A549 (cell line): ENCODE results near the gene ZWILCH. TPM values are rescaled to one million over a fixed set of nuclear protein-coding genes. Genes with fewer than 3 reads are reported as not detected.

Experiments used
- ATAC-seq, 2 experiments: fragments of 200-7000 bp in 1 of 2; fragments of >200 bp in 1 of 2; cut with Nextera tagmentation in 1 of 2; cut with Tn5 transposase in 1 of 2; 3 replicates each; pipeline versions ENCODE4 v1.8.0 to v1.9.1; 2018 to 2020; ENCODE audit warnings: mild to moderate bottlenecking in 1 of 2, moderate library complexity in 1 of 2
- CTCF ChIA-PET: fragments of 300-600 bp; sonication (Branson Sonifier 250); formaldehyde crosslinking; extraction: SDS; loops from one replicate; lab custom pipeline; 2021; ENCODE audit warnings: antibody characterized with exemption, inconsistent platforms; lab: Yijun Ruan, JAX
- POLR2A ChIA-PET: fragments of 350-600 bp; formaldehyde crosslinking; extraction: SDS; loops from one replicate; lab custom pipeline; 2021; ENCODE audit warnings: antibody characterized with exemption, inconsistent platforms; lab: Yijun Ruan, JAX
- DNase-seq, 2 experiments: peaks; one replicate each; pipeline versions ENCODE4 v3.0.0 to v3.0.0-alpha.2; 2011 to 2016; ENCODE audit warnings: low read depth in 1 of 2, low spot score in 1 of 2
- FAIRE-seq: peaks from 2 replicates; lab custom pipeline; 2011; peaks lifted over from hg19 to GRCh38; lab: Jason Lieb, UNC
- H3K27ac ChIP-seq, 2 experiments: fragments of >200 bp; sonication (Bioruptor Twin); formaldehyde crosslinking; 3 replicates each; pipeline ENCODE4 v1.5.1; 2016 to 2017
- H3K4me1 ChIP-seq: fragments of >200 bp; sonication (Bioruptor Twin); formaldehyde crosslinking; 3 replicates; pipeline ENCODE4 v1.6.1; 2016
- H3K4me2 ChIP-seq: fragments of >200 bp; sonication (Bioruptor Twin); formaldehyde crosslinking; 3 replicates; pipeline ENCODE4 v1.6.1; 2016
- H3K4me3 ChIP-seq: fragments of >200 bp; sonication (Bioruptor Twin); formaldehyde crosslinking; 3 replicates; pipeline ENCODE4 v1.5.1; 2016
- H3K9me3 ChIP-seq: fragments of >200 bp; sonication (Bioruptor Twin); formaldehyde crosslinking; 3 replicates; pipeline ENCODE4 v1.6.1; 2016
- CHD4 ChIP-seq: fragments of 200-600 bp; sonication (generic); IDR thresholded peaks from 2 replicates; pipeline ENCODE4 v1.6.1; 2016; ENCODE audit warnings: antibody characterized with exemption, mild to moderate bottlenecking, borderline replicate concordance
- EP300 ChIP-seq, 2 experiments: fragments of >200 bp; sonication (Bioruptor Twin); formaldehyde crosslinking; IDR thresholded peaks; 2 replicates in 1 of 2; 3 replicates in 1 of 2; pipeline ENCODE4 v1.6.1; 2016 to 2017
- ESRRA ChIP-seq: fragments of 150-350 bp; IDR thresholded peaks from 2 replicates; pipeline ENCODE4 v1.6.1; 2014; ENCODE audit warnings: mild to moderate bottlenecking, low read length, borderline replicate concordance
- FOXS1 ChIP-seq: fragments of 250-450 bp; sonication (Bioruptor Pico); IDR thresholded peaks from 2 replicates; pipeline ENCODE4 v1.5.0; 2020; ENCODE audit warnings: mild to moderate bottlenecking, moderate library complexity
- GATA3 ChIP-seq: IDR thresholded peaks from 2 replicates; pipeline ENCODE4 v1.6.1; 2012; ENCODE audit warnings: borderline replicate concordance
- HEYL ChIP-seq: fragments of 250-450 bp; sonication (Bioruptor Pico); IDR thresholded peaks from 2 replicates; pipeline ENCODE4 v1.8.0; 2021; ENCODE audit warnings: mild to moderate bottlenecking, moderate library complexity
- JUN ChIP-seq, 2 experiments: fragments of >200 bp; sonication (Bioruptor Twin); formaldehyde crosslinking; IDR thresholded peaks; 2 replicates in 1 of 2; 3 replicates in 1 of 2; pipeline ENCODE4 v1.6.1; 2016 to 2017
- KDM1A ChIP-seq: fragments of 200-600 bp; sonication (generic); IDR thresholded peaks from 2 replicates; pipeline ENCODE4 v1.6.1; 2016; ENCODE audit warnings: low read depth, mild to moderate bottlenecking
- KDM5A ChIP-seq: fragments of 200-600 bp; sonication (generic); IDR thresholded peaks from 2 replicates; pipeline ENCODE4 v1.6.1; 2016; ENCODE audit warnings: antibody characterized with exemption, mild to moderate bottlenecking
- PHF8 ChIP-seq: fragments of 200-600 bp; sonication (generic); IDR thresholded peaks from 2 replicates; pipeline ENCODE4 v1.6.1; 2016; ENCODE audit warnings: low read depth, mild to moderate bottlenecking, antibody characterized with exemption, moderate library complexity, borderline replicate concordance
- RAD21 ChIP-seq, 2 experiments: fragments of >200 bp in 1 of 2; sonication (Bioruptor Twin) in 1 of 2; formaldehyde crosslinking in 1 of 2; IDR thresholded peaks in 1 of 2; conservative IDR thresholded peaks in 1 of 2; 2 replicates in 1 of 2; 3 replicates in 1 of 2; pipeline ENCODE4 v1.6.1; 2012 to 2018; ENCODE audit warnings: inconsistent platforms in 1 of 2
- RARB ChIP-seq: fragments of 250-450 bp; sonication (Bioruptor Pico); IDR thresholded peaks from 2 replicates; pipeline ENCODE4 v1.8.0; 2021; ENCODE audit warnings: mild to moderate bottlenecking, moderate library complexity
- SMC3 ChIP-seq: fragments of >200 bp; sonication (Bioruptor Twin); formaldehyde crosslinking; IDR thresholded peaks from 3 replicates; pipeline ENCODE4 v1.6.1; 2018; ENCODE audit warnings: inconsistent platforms
- ZFP36 ChIP-seq: fragments of 450-650 bp; IDR thresholded peaks from 2 replicates; pipeline ENCODE4 v1.6.1; 2014; ENCODE audit warnings: borderline replicate concordance; ENCODE audit not compliant: partially characterized antibody
- ZNF302 ChIP-seq: fragments of 250-450 bp; sonication (Bioruptor Pico); IDR thresholded peaks from 2 replicates; pipeline ENCODE4 v1.9.0; 2021; ENCODE audit warnings: inconsistent platforms, mild to moderate bottlenecking, moderate library complexity
- WGBS: methylation state at CpG from one replicate; pipeline ENCODE4 v1.1.6; 2017; ENCODE audit errors: missing lambda C conversion rate; 5-methylcytosine and 5-hydroxymethylcytosine counted together
- polyA plus RNA-seq, 4 experiments: library from polyadenylated mRNA; depleted of rRNA in 3 of 4; stranded (reverse); fragments of >200 nt; fragmentation: RNase III in 1 of 4; extraction: RNeasy Plus Mini Kit Qiagen cat#74134 plus additional on column Dnase treatment in 1 of 4; gene quantifications; 2 replicates in 3 of 4; 3 replicates in 1 of 4; pipeline ENCODE4 v1.2.3, GENCODE V29; 2011 to 2017
- TF ChIP-seq, protein P1 (sequence below): IDR thresholded peaks from 2 replicates; pipeline ENCODE4 v1.6.1; 2012
- TF ChIP-seq, protein P2 (sequence below): fragments of >200 bp; sonication (Bioruptor Twin); formaldehyde crosslinking; IDR thresholded peaks from 2 replicates; pipeline ENCODE4 v1.6.1; 2016
- TF ChIP-seq, protein P3 (sequence below): fragments of 250-450 bp; sonication (Bioruptor Pico); IDR thresholded peaks from 2 replicates; pipeline ENCODE4 v1.5.0; 2020; ENCODE audit warnings: low read depth, mild to moderate bottlenecking, moderate library complexity
- TF ChIP-seq, protein P4 (sequence below): fragments of 450-650 bp; IDR thresholded peaks from 2 replicates; pipeline ENCODE4 v1.6.1; 2014; ENCODE audit warnings: antibody characterized with exemption

Gene ZWILCH
- polyA plus RNA-seq, 2 of the 4 experiments (the other 2 are of a cell fraction) = 49.4 to 70.9 TPM

DNA sequence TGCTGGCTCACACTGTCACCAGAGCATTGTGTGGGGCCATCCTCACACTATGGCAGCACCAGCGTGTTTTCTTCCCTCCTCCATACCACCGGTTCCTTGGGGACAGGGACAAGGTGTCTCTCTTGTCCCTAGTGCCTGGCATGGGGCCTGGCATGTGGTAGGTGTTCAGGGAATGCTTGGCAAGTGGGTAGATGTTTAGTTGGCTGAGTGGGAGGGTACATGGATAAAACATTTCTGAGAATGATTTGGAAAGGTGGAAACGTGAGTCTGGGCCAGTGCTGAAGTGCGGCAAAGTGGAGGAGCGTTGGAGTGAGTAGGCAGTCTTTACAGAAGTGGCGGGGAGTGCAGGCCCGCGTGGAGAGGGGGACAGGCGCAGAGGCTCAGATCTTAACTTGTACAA is 22.6 kb upstream of the ZWILCH start (continued):
- TF ChIP-seq, protein P1, sequence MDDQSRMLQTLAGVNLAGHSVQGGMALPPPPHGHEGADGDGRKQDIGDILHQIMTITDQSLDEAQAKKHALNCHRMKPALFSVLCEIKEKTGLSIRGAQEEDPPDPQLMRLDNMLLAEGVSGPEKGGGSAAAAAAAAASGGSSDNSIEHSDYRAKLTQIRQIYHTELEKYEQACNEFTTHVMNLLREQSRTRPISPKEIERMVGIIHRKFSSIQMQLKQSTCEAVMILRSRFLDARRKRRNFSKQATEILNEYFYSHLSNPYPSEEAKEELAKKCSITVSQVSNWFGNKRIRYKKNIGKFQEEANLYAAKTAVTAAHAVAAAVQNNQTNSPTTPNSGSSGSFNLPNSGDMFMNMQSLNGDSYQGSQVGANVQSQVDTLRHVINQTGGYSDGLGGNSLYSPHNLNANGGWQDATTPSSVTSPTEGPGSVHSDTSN = no peak
- TF ChIP-seq, protein P2, sequence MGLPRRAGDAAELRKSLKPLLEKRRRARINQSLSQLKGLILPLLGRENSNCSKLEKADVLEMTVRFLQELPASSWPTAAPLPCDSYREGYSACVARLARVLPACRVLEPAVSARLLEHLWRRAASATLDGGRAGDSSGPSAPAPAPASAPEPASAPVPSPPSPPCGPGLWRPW = no peak
- TF ChIP-seq HEYL (CRISPR knock-in tag) (no peak), PHF8 (no peak)
- TF ChIP-seq, all 56 proteins: peak for 0

DNA sequence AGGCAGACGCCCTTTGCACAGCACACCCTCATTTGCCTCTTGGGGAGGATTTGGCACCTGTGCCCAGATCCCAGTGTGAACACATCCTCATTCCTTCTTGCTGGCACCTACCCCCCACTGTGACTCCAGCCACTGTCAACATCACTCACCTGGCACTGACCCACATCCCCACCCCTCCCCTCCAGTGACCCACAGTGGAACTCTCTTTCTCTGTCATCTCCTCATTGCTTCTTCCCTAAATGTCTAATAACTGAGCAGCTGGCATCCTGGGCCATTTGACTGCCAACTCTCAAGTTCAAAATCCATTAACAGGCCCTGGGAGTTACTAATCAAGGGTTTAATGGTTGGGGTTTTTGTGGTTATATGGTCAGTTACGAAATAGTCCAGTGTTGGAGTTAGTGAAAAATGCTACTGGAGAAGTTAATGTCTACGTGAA is 22.0 kb upstream of the ZWILCH start:
- Histone ChIP-seq H3K4me1 (peaks cover 9% of the 10 kb centered on the region), H3K9me3 (no peaks in the 10 kb centered on the region), H3K4me2 (peak overlapping the region; percentile 13; the same call in 2 of the 3 replicates), H3K4me3 (no peak overlapping the region), H3K27ac (peak overlapping the region in 1 of 2 experiments; percentile 40; a peak in 2 of 6 replicates)
- no peak for TF ChIP-seq RARB (CRISPR knock-in tag)
- DNase-seq (no peak), FAIRE-seq (no peak), ATAC-seq (no peak)
- ChIA-PET POLR2A (no interaction called here), CTCF (interaction anchor here (1.0 to 3.6 kb wide), 2 partner anchors 15 to 78 kb away, joined by 4 to 29 read pairs; partner anchors contain the start of gene SNAPC5)
- 68% methylated on average over 3 of the region's 3 CpGs for WGBS

DNA sequence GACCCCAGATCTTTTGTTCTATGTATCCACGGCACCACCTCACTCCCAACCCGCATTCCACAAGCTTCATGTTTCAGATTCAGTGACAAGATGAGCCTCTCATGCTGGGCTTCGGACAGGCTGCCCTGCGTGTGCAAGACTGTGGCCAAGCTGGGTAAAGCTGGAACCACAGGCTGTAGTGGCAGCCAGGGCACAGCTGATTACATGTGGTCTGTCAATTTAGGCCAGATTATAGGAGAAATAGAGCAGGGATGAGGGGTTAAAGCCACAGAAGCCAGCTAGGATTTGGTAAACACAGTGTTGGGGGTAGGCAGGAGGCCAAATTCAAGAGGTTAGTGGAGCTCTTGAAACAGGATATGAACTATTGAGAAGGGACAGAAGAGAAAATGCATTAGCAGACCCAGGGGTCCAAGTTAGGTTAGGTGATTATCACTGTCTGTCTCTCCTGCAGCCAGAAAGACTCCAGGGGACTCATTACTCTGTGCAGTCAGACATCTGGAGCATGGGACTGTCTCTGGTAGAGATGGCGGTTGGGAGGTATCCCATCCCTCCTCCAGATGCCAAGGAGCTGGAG is 20.5 kb upstream of the ZWILCH start:
- H3K4me2 ChIP-seq = no peak overlapping the region
- no peaks in the 10 kb centered on the region for H3K9me3 ChIP-seq
- FAIRE-seq (no peak), ATAC-seq (no peak)
- 92% methylated on average over 5 of the region's 5 CpGs for WGBS
- no peak overlapping the region for H3K4me3 ChIP-seq
- H3K4me1 ChIP-seq = peaks cover 9% of the 10 kb centered on the region
- H3K27ac ChIP-seq = no peak overlapping the region
- CTCF ChIA-PET = interaction anchor here (0.9 to 3.6 kb wide), 7 partner anchors 9 to 504 kb away, joined by 3 to 29 read pairs (median 5); partner anchors contain the start of genes MAP2K1 and SNAPC5
- no peak for TF ChIP-seq ZFP36
- TF ChIP-seq RAD21 (conservative IDR thresholded peaks at IDR 0.05 in 1 of 2, IDR thresholded peaks at IDR 0.05 in 1 of 2) = no peak
- TF ChIP-seq PHF8 = no peak
- no peak for TF ChIP-seq CHD4
- no peak for TF ChIP-seq ZNF302 (CRISPR knock-in tag)
- no peak for TF ChIP-seq KDM5A
- no peak for TF ChIP-seq ESRRA
- TF ChIP-seq, protein P3, sequence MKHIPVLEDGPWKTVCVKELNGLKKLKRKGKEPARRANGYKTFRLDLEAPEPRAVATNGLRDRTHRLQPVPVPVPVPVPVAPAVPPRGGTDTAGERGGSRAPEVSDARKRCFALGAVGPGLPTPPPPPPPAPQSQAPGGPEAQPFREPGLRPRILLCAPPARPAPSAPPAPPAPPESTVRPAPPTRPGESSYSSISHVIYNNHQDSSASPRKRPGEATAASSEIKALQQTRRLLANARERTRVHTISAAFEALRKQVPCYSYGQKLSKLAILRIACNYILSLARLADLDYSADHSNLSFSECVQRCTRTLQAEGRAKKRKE (CRISPR knock-in tag) = no peak
- no peak for TF ChIP-seq KDM1A
- no peak for TF ChIP-seq JUN (IDR thresholded peaks at IDR 0.05)
- TF ChIP-seq, all 56 proteins: peak for 0
- POLR2A ChIA-PET = interaction anchor here (0.8 kb wide), 1 partner anchor 615 kb away, joined by 3 read pairs; the partner anchor contains the start of gene RAB11A
- DNase-seq = no peak

DNA sequence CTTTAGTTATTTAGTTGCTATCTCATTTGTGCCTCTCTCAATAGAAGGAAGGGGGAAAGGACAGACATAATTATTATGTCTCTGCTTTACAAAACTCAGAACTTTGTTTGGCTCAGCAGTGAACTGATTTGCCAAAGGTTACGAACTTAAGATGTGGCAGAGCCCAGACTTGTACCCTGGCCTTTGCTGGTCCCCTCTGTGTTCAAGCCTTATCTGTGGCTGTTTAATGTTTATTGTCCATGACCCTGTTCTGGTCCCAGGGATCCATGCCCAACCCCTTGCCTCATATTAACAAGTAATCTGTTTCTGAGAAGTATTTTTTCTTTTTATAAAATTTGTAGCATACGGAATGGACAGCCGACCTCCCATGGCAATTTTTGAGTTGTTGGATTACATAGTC is 18.2 kb upstream of the ZWILCH start:
- CTCF ChIA-PET = interaction anchor here (1.0 to 3.5 kb wide), 2 partner anchors 11 to 12 kb away, joined by 5 to 46 read pairs; partner anchors contain the start of gene SNAPC5
- Histone ChIP-seq H3K4me2 (no peak overlapping the region), H3K4me1 (peaks cover 9% of the 10 kb centered on the region), H3K4me3 (no peak overlapping the region), H3K27ac (no peak overlapping the region), H3K9me3 (no peaks in the 10 kb centered on the region)
- POLR2A ChIA-PET = no interaction called here
- WGBS = 95% methylated on average over 3 of the region's 3 CpGs
- no peak for TF ChIP-seq EP300 (IDR thresholded peaks at IDR 0.05)
- no peak for TF ChIP-seq GATA3
- no peak for TF ChIP-seq FOXS1 (CRISPR knock-in tag)
- TF ChIP-seq, protein P4, sequence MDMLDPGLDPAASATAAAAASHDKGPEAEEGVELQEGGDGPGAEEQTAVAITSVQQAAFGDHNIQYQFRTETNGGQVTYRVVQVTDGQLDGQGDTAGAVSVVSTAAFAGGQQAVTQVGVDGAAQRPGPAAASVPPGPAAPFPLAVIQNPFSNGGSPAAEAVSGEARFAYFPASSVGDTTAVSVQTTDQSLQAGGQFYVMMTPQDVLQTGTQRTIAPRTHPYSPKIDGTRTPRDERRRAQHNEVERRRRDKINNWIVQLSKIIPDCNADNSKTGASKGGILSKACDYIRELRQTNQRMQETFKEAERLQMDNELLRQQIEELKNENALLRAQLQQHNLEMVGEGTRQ = no peak
- no peak for TF ChIP-seq ZFP36
- no peak for TF ChIP-seq SMC3
- TF ChIP-seq RARB (CRISPR knock-in tag) = no peak
- DNase-seq (no peak), ATAC-seq (no peak), FAIRE-seq (no peak)
